K562 (cell line): Measurements from ENCODE around the gene HIPK2. TPM values are rescaled to one million over a fixed set of nuclear protein-coding genes. Genes with fewer than 3 reads are reported as not detected.

Source experiments
- ATAC-seq: fragments of 200-7000 bp; cut with Tn5 transposase; 3 replicates; pipeline ENCODE4 v1.9.1; 2020; ENCODE audit warnings: moderate library complexity
- BruUV-seq: library from RNA; stranded (reverse); fragments of 400-500 nt; replicated peaks from 2 replicates; lab custom pipeline; 2021; lab: Mats Ljungman, UMichigan
- CTCF ChIA-PET: fragments of 300-600 bp; formaldehyde crosslinking; extraction: SDS; loops from one replicate; lab custom pipeline; 2021; ENCODE audit warnings: low intra/inter-chr PET ratio; lab: Yijun Ruan, JAX
- POLR2A ChIA-PET: fragments of 300-600, 350-650 bp; sonication (Branson Sonifier 250); formaldehyde crosslinking; extraction: SDS; loops from one replicate; lab custom pipeline; 2021; ENCODE audit warnings: antibody characterized with exemption, inconsistent platforms; lab: Yijun Ruan, JAX
- DNase-seq, 4 experiments: peaks; one replicate each; pipeline versions ENCODE4 v3.0.0 to v3.0.0-alpha.2; 2011 to 2018; ENCODE audit warnings: low spot score in 3 of 4, mixed read lengths in 3 of 4; ENCODE audit errors: extremely low read depth in 1 of 4
- FAIRE-seq: peaks from 2 replicates; lab custom pipeline; 2011; peaks lifted over from hg19 to GRCh38; lab: Jason Lieb, UNC
- H2AFZ ChIP-seq: 2 replicates; pipeline ENCODE4 v1.6.0; 2011; ENCODE audit warnings: low read depth, low read length, control low read depth, inconsistent platforms
- H3K27ac ChIP-seq: fragments of 200-600 bp; 3 replicates; pipeline ENCODE4 v1.8.0; 2011; ENCODE audit warnings: low read depth, mild to moderate bottlenecking, control low read depth, inconsistent platforms, low read length, moderate library complexity, mixed read lengths; ENCODE audit errors: extremely low read depth
- H3K27me3 ChIP-seq, 2 experiments: fragments of 300-600 bp in 1 of 2; 2 replicates in 1 of 2; 3 replicates in 1 of 2; pipeline versions ENCODE4 v1.6.0 to v1.8.0; 2011; ENCODE audit warnings: inconsistent platforms in 2 of 2, low read length in 2 of 2, mild to moderate bottlenecking in 1 of 2, mixed read lengths in 1 of 2, moderate library complexity in 1 of 2; ENCODE audit not compliant: control insufficient read depth in 2 of 2, insufficient read depth in 2 of 2
- H3K36me3 ChIP-seq: fragments of 300-600 bp; 3 replicates; pipeline ENCODE4 v1.8.0; 2011; ENCODE audit warnings: mild to moderate bottlenecking, low read length, inconsistent platforms; ENCODE audit not compliant: control insufficient read depth, insufficient read depth
- H3K4me1 ChIP-seq, 2 experiments: fragments of 200-600 bp in 1 of 2; replicated peaks in 1 of 2; 2 replicates in 1 of 2; 3 replicates in 1 of 2; pipeline versions ENCODE4 v1.5.1 to v1.8.0; 2011; ENCODE audit warnings: inconsistent platforms in 2 of 2, low read length in 2 of 2, mild to moderate bottlenecking in 1 of 2, mixed read lengths in 1 of 2, moderate library complexity in 1 of 2; ENCODE audit not compliant: control insufficient read depth in 2 of 2, insufficient read depth in 2 of 2
- H3K4me2 ChIP-seq: 2 replicates; pipeline ENCODE4 v1.6.1; 2011; ENCODE audit warnings: low read length, control low read depth, inconsistent platforms, mixed read lengths; ENCODE audit not compliant: insufficient read depth
- H3K4me3 ChIP-seq: fragments of 200-600 bp; sonication (generic), shearing (Covaris generic); 2 replicates; pipeline ENCODE4 v1.5.1; 2016; ENCODE audit warnings: control low read depth, inconsistent platforms
- H3K79me2 ChIP-seq: fragments of 200-600 bp; 3 replicates; pipeline ENCODE4 v1.8.0; 2011; ENCODE audit warnings: low read length, inconsistent platforms; ENCODE audit not compliant: control insufficient read depth, insufficient read depth
- H3K9ac ChIP-seq, 2 experiments: 2 replicates each; pipeline versions ENCODE4 v1.6.0 to v1.6.1; 2011; ENCODE audit warnings: low read depth in 2 of 2, low read length in 2 of 2, control low read depth in 1 of 2, inconsistent platforms in 1 of 2, mild to moderate bottlenecking in 1 of 2, mixed read lengths in 1 of 2; ENCODE audit not compliant: insufficient read depth in 1 of 2
- H3K9me1 ChIP-seq: one replicate; pipeline ENCODE4 v1.6.0; 2011; ENCODE audit warnings: inconsistent platforms, mild to moderate bottlenecking, low read length, moderate library complexity; ENCODE audit not compliant: control insufficient read depth, insufficient read depth
- H3K9me3 ChIP-seq: replicated peaks from 2 replicates; pipeline ENCODE4 v1.5.1; 2011; ENCODE audit warnings: low read depth, low read length, inconsistent platforms; ENCODE audit not compliant: control insufficient read depth, insufficient read depth
- H4K20me1 ChIP-seq: replicated peaks from 2 replicates; pipeline ENCODE4 v1.6.1; 2011; ENCODE audit warnings: low read length, inconsistent platforms, mixed read lengths; ENCODE audit not compliant: control insufficient read depth, insufficient read depth
- C11orf30 ChIP-seq: fragments of 450-650 bp; IDR thresholded peaks from 2 replicates; pipeline ENCODE4 v1.6.1; 2016; ENCODE audit warnings: low read depth, mild to moderate bottlenecking
- ETS2 ChIP-seq: IDR thresholded peaks from 2 replicates; pipeline ENCODE4 v1.6.1; 2016; ENCODE audit warnings: borderline replicate concordance, missing genetic modification characterization, mild to moderate bottlenecking, moderate library complexity, missing compliant biosample characterization; ENCODE audit not compliant: poor library complexity, severe bottlenecking
- HSF4 ChIP-seq: fragments of 250-450 bp; sonication (Bioruptor Pico); IDR thresholded peaks from 2 replicates; pipeline ENCODE4 v2.1.2; 2022; ENCODE audit warnings: mild to moderate bottlenecking, moderate library complexity, borderline replicate concordance
- L3MBTL2 ChIP-seq: fragments of 450-650 bp; IDR thresholded peaks from 2 replicates; pipeline ENCODE4 v1.6.1; 2016; ENCODE audit warnings: mild to moderate bottlenecking, moderate library complexity
- NFIX ChIP-seq: fragments of 250-450 bp; sonication (Bioruptor Pico); IDR thresholded peaks from 2 replicates; pipeline ENCODE4 v1.4.0; 2020; ENCODE audit warnings: low read depth, mild to moderate bottlenecking, moderate library complexity
- RBM34 ChIP-seq: fragments of 200-400 bp; formaldehyde crosslinking; IDR thresholded peaks from 2 replicates; pipeline ENCODE4 v1.6.1; 2018; ENCODE audit warnings: low read length, borderline replicate concordance; ENCODE audit not compliant: insufficient read depth
- SMARCC2 ChIP-seq: fragments of 450-650 bp; IDR thresholded peaks from 2 replicates; pipeline ENCODE4 v1.6.1; 2017; ENCODE audit warnings: antibody characterized with exemption, moderate library complexity, mild to moderate bottlenecking, low read depth
- SP1 ChIP-seq: sonication (generic); formaldehyde crosslinking; IDR thresholded peaks from 2 replicates; pipeline ENCODE4 v1.8.1; 2022; ENCODE audit warnings: mild to moderate bottlenecking, missing genetic modification reagents
- SREBF2 ChIP-seq: sonication (generic); formaldehyde crosslinking; IDR thresholded peaks from 2 replicates; pipeline ENCODE4 v1.4.0; 2020; ENCODE audit warnings: mild to moderate bottlenecking, missing genetic modification reagents
- STAT5A ChIP-seq: IDR thresholded peaks from 2 replicates; pipeline ENCODE4 v1.6.1; 2012; ENCODE audit warnings: low read length, inconsistent platforms, borderline replicate concordance
- THAP7 ChIP-seq: fragments of 250-450 bp; sonication (Bioruptor Pico); IDR thresholded peaks from 2 replicates; pipeline ENCODE4 v1.5.0; 2021
- TSC22D4 ChIP-seq: fragments of 450-650 bp; IDR thresholded peaks from 2 replicates; pipeline ENCODE4 v1.6.1; 2016; ENCODE audit warnings: missing genetic modification characterization, missing biosample characterization, control low read depth
- TSHZ1 ChIP-seq: fragments of 250-450 bp; sonication (Bioruptor Pico); IDR thresholded peaks from 2 replicates; pipeline ENCODE4 v1.4.0; 2020; ENCODE audit warnings: mild to moderate bottlenecking, moderate library complexity
- ZNF707 ChIP-seq: fragments of 250-450 bp; sonication (Bioruptor Pico); conservative IDR thresholded peaks from 2 replicates; pipeline ENCODE4 v1.8.0; 2022; ENCODE audit warnings: inconsistent platforms, mild to moderate bottlenecking, moderate library complexity
- WGBS: fragments of 100-300 bp; shearing (Covaris generic); methylation state at CpG from one replicate; pipeline ENCODE4 v1.1.6; 2016; ENCODE audit warnings: low coverage, mixed read lengths; ENCODE audit not compliant: insufficient coverage; ENCODE audit errors: missing lambda C conversion rate; 5-methylcytosine and 5-hydroxymethylcytosine counted together
- in situ Hi-C: fragments of 300-500 bp; cut with MboI; formaldehyde crosslinking; loops from 4 replicates; pipeline ENCODE4 v1.15.0; 2018; ENCODE audit warnings: inconsistent platforms, mixed read lengths
- intact Hi-C: fragments of 100-400 bp; cut with micrococcal nuclease; formaldehyde crosslinking; loops from 2 replicates; pipeline ENCODE4 v1.14.2; 2022
- polyA plus RNA-seq, 8 experiments: library from polyadenylated mRNA; depleted of rRNA in 4 of 8; stranded (reverse) in 5 of 8; unstranded in 3 of 8; fragments of >200 nt; fragmentation: Nextera tagmentation in 2 of 8; fragmentation: Illumina TruSeq in 1 of 8; extraction: Ambion mirVana in 2 of 8; extraction: Trizol in 1 of 8; gene quantifications; 2 replicates each; pipeline versions ENCODE4 v1.2.1 to v1.2.3, GENCODE V29; 2011 to 2014; ENCODE audit warnings: inconsistent platforms in 1 of 8, missing spikeins in 1 of 8
- total RNA-seq, 7 experiments: library from RNA; depleted of rRNA in 6 of 7; stranded (reverse); fragments of >200 nt in 6 of 7; fragmentation: Illumina TruSeq in 2 of 7; extraction: Trizol in 2 of 7; gene quantifications; 2 replicates each; pipeline versions ENCODE4 v1.2.1 to v1.2.3, GENCODE V29; 2011 to 2021; ENCODE audit warnings: low replicate concordance in 1 of 7
- TF ChIP-seq, protein P1 (sequence below): sonication (generic); formaldehyde crosslinking; IDR thresholded peaks from 2 replicates; pipeline ENCODE4 v1.4.0; 2020; ENCODE audit warnings: mild to moderate bottlenecking, missing genetic modification reagents
- TF ChIP-seq, protein P2 (sequence below): fragments of 250-450 bp; sonication (Bioruptor Pico); IDR thresholded peaks from 2 replicates; pipeline ENCODE4 v1.9.0; 2021; ENCODE audit warnings: mild to moderate bottlenecking

HIPK2 gene
- total and polyA plus RNA-seq, 9 of the 15 experiments (the other 6 are each of a cell fraction or from before 2014, with no cell fraction given) = 0.69 to 19.8 (median 5.1) TPM

GRCh38 chr7:139601176-139601575, 176.6 kb downstream of the HIPK2 start:
- ChIA-PET CTCF (interaction anchor here (0.6 to 3.0 kb wide), 5 partner anchors 10 to 406 kb away, joined by 3 to 22 read pairs (median 17); no protein-coding TSS in a partner anchor), POLR2A (interaction anchor here (0.7 to 1.1 kb wide), 2 partner anchors 12 to 36 kb away, joined by 3 read pairs; no protein-coding TSS in a partner anchor)
- H3K4me3 ChIP-seq = no peak overlapping the region
- no peaks in the 10 kb centered on the region for H4K20me1 ChIP-seq
- no peaks in the 10 kb centered on the region for H3K9me3 ChIP-seq
- H3K4me1 ChIP-seq = peaks cover 3 to 9% of the 10 kb centered on the region in 2 experiments; a peak in 3 of 5 replicates
- FAIRE-seq (no peak), DNase-seq (no peak), ATAC-seq (no peak)
- no peak overlapping the region for H2AFZ ChIP-seq
- H3K9ac ChIP-seq = no peak overlapping the region
- H3K79me2 ChIP-seq = no peaks in the 10 kb centered on the region
- no peaks in the 10 kb centered on the region for H3K9me1 ChIP-seq
- H3K27ac ChIP-seq = no peak overlapping the region
- H3K4me2 ChIP-seq = no peak overlapping the region
- in situ Hi-C loops (no loop called here), intact Hi-C loops (loop anchor here (5.0 kb wide), 1 partner anchor 176 kb away; the partner anchor contains the start of gene HIPK2)
- WGBS = 86% methylated on average over 6 of the region's 6 CpGs
- no TSS peak for BruUV-seq
- H3K27me3 ChIP-seq = no peaks in the 10 kb centered on the region
- peaks cover 24% of the 10 kb centered on the region; the same call in 2 of the 3 replicates for H3K36me3 ChIP-seq
- no peak for TF ChIP-seq TSHZ1 (CRISPR knock-in tag)
- no peak for TF ChIP-seq SMARCC2
- no peak for TF ChIP-seq SP1 (CRISPR knock-in tag)
- peak; percentile 55; the same call in 1 of the 2 replicates for TF ChIP-seq NFIX (CRISPR knock-in tag)
- no peak for TF ChIP-seq HSF4 (CRISPR knock-in tag)
- TF ChIP-seq C11orf30 = no peak
- TF ChIP-seq L3MBTL2 = no peak
- no peak for TF ChIP-seq SREBF2 (CRISPR knock-in tag)
- no peak for TF ChIP-seq RBM34
- TF ChIP-seq, protein P1, sequence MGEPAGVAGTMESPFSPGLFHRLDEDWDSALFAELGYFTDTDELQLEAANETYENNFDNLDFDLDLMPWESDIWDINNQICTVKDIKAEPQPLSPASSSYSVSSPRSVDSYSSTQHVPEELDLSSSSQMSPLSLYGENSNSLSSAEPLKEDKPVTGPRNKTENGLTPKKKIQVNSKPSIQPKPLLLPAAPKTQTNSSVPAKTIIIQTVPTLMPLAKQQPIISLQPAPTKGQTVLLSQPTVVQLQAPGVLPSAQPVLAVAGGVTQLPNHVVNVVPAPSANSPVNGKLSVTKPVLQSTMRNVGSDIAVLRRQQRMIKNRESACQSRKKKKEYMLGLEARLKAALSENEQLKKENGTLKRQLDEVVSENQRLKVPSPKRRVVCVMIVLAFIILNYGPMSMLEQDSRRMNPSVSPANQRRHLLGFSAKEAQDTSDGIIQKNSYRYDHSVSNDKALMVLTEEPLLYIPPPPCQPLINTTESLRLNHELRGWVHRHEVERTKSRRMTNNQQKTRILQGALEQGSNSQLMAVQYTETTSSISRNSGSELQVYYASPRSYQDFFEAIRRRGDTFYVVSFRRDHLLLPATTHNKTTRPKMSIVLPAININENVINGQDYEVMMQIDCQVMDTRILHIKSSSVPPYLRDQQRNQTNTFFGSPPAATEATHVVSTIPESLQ = no peak
- TF ChIP-seq TSC22D4 = no peak
- no peak for TF ChIP-seq ETS2
- TF ChIP-seq, protein P2, sequence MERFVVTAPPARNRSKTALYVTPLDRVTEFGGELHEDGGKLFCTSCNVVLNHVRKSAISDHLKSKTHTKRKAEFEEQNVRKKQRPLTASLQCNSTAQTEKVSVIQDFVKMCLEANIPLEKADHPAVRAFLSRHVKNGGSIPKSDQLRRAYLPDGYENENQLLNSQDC = no peak
- peak; percentile 49; the same call in 1 of the 2 replicates for TF ChIP-seq ZNF707 (CRISPR knock-in tag)
- TF ChIP-seq STAT5A = no peak
- TF ChIP-seq THAP7 = no peak
